ENCODE data around the gene NTM.

GRCh38 chr11:131692961-131693360, 322.5 kb downstream of the NTM start:
- TF ChIP-seq CTCF (IDR thresholded peaks at IDR 0.05): no peak
- TF ChIP-seq POLR2A (IDR thresholded peaks at IDR 0.05): no peak

All from Peyer's patch (tissue), 4 donors.